GM18505 (cell line): ENCODE data around the gene CDC73.

Source experiments
- ATAC-seq: cut with Tn5 transposase; IDR thresholded peaks from one replicate; pipeline ENCODE4 v1.9.1; 2021; ENCODE audit not compliant: unreplicated experiment
- POLR2A ChIP-seq: IDR thresholded peaks from 4 replicates; pipeline ENCODE4 v1.6.1; 2011; ENCODE audit warnings: borderline replicate concordance; ENCODE audit not compliant: insufficient read depth, insufficient read length; ENCODE audit errors: extremely low read depth

Gene CDC73

GRCh38 chr1:193123751-193124150 is 1.9 kb downstream of the CDC73 start:
- ATAC-seq = no peak
- no peak for TF ChIP-seq POLR2A

- no peak for ATAC-seq
- TF ChIP-seq POLR2A = no peak
Measured at GRCh38 chr1:193125369-193125768, 3.5 kb downstream of the CDC73 start.

GRCh38 chr1:193131266-193131860 is 9.5 kb downstream of the CDC73 start:
- ATAC-seq = no peak
- no peak for TF ChIP-seq POLR2A

- no peak for ATAC-seq
- no peak for TF ChIP-seq POLR2A
Measured at GRCh38 chr1:193140254-193140653, 18.4 kb downstream of the CDC73 start.

GRCh38 chr1:193141804-193142203 is 20.0 kb downstream of the CDC73 start:
- TF ChIP-seq POLR2A = no peak
- ATAC-seq = no peak

GRCh38 chr1:193142409-193142808 is 20.6 kb downstream of the CDC73 start:
- TF ChIP-seq POLR2A = no peak
- no peak for ATAC-seq

GRCh38 chr1:193143285-193143684 is 21.5 kb downstream of the CDC73 start:
- no peak for ATAC-seq
- TF ChIP-seq POLR2A = no peak

- TF ChIP-seq POLR2A = no peak
- ATAC-seq = no peak
Measured at GRCh38 chr1:193144361-193144938, 22.6 kb downstream of the CDC73 start.

GRCh38 chr1:193144999-193145398 is 23.2 kb downstream of the CDC73 start:
- no peak for ATAC-seq

GRCh38 chr1:193156117-193156821 is 34.4 kb downstream of the CDC73 start:
- TF ChIP-seq POLR2A = no peak
- ATAC-seq = no peak

More at GRCh38 chr1:193144999-193145398, 23.2 kb downstream of the CDC73 start:
- no peak for TF ChIP-seq POLR2A

GRCh38 chr1:193156822-193157142 is 35.0 kb downstream of the CDC73 start:
- no peak for TF ChIP-seq POLR2A

GRCh38 chr1:193157360-193157759 is 35.5 kb downstream of the CDC73 start:
- ATAC-seq = no peak

More at GRCh38 chr1:193156822-193157142, 35.0 kb downstream of the CDC73 start:
- ATAC-seq = no peak

GRCh38 chr1:193176113-193176512 is 54.3 kb downstream of the CDC73 start:
- ATAC-seq = no peak
- no peak for TF ChIP-seq POLR2A

More at GRCh38 chr1:193157360-193157759, 35.5 kb downstream of the CDC73 start:
- TF ChIP-seq POLR2A = no peak

- TF ChIP-seq POLR2A = no peak
- ATAC-seq = no peak
Measured at GRCh38 chr1:193176788-193177187, 55.0 kb downstream of the CDC73 start.
